Activated CD8-positive, alpha-beta memory T cell treated with anti-CD3 and anti-CD28 coated beads for 36 hours (primary cell): Measurements from ENCODE around the gene ZBTB7B. TPM values are rescaled to one million over a fixed set of nuclear protein-coding genes. Genes with fewer than 3 reads are reported as not detected.

Experiments used
- CTCF ChIA-PET: fragments of 350-600 bp; sonication (Branson Sonifier 250); formaldehyde crosslinking; loops from one replicate; lab custom pipeline; 2021; ENCODE audit warnings: antibody characterized with exemption; lab: Charles Lee
- POLR2A ChIA-PET: fragments of 350-600 bp; sonication (Branson Sonifier 250); formaldehyde crosslinking; loops from one replicate; lab custom pipeline; 2021; ENCODE audit warnings: antibody characterized with exemption; lab: Charles Lee
- total RNA-seq, 2 experiments: library from RNA; stranded (reverse); gene quantifications; one replicate each; pipeline ENCODE4 v1.2.3, GENCODE V29; 2021

Gene ZBTB7B
- total RNA-seq, 2 experiments from 2014 or later, result 33.4 to 34.3 TPM

- ChIA-PET POLR2A (interaction anchor here (0.6 to 2.2 kb wide), 4 partner anchors 9 to 338 kb away, joined by 3 to 11 read pairs (median 4); partner anchors contain the start of gene FLAD1), CTCF (interaction anchor here (1.1 to 3.1 kb wide), 6 partner anchors 11 to 97 kb away, joined by 3 to 12 read pairs (median 4); partner anchors contain the start of genes FLAD1 and PYGO2)
Measured at GRCh38 chr1:154994591-154994990, 8.0 kb upstream of the ZBTB7B start.

GRCh38 chr1:154995301-154995983 is 7.2 kb upstream of the ZBTB7B start:
- ChIA-PET CTCF (interaction anchor here (0.6 to 10.0 kb wide), 6 partner anchors 8 to 421 kb away, joined by 3 to 115 read pairs (median 4); partner anchors contain the start of gene FLAD1), POLR2A (interaction anchor here (0.7 kb wide), 1 partner anchor 337 kb away, joined by 3 read pairs; no protein-coding TSS in a partner anchor)

GRCh38 chr1:154996966-154997701 is 5.5 kb upstream of the ZBTB7B start:
- ChIA-PET POLR2A (no interaction called here), CTCF (interaction anchor here (1.0 to 10.0 kb wide), 6 partner anchors 10 to 88 kb away, joined by 3 to 115 read pairs (median 4); partner anchors contain the start of genes PMVK and PYGO2)

GRCh38 chr1:154998201-154998780 is 4.3 kb upstream of the ZBTB7B start:
- POLR2A ChIA-PET, result interaction anchor here (0.7 to 2.1 kb wide), 5 partner anchors 15 to 62 kb away, joined by 3 to 8 read pairs (median 7); partner anchors contain the start of genes FLAD1, PBXIP1, PMVK and PYGO2
- CTCF ChIA-PET, result interaction anchor here (0.9 to 10.0 kb wide), 20 partner anchors 8 to 62 kb away, joined by 3 to 115 read pairs (median 8); partner anchors contain the start of genes ADAM15, FLAD1, PBXIP1 and PMVK

- POLR2A ChIA-PET, result interaction anchor here (0.6 to 2.1 kb wide), 8 partner anchors 16 to 372 kb away, joined by 3 to 8 read pairs (median 4); partner anchors contain the start of genes FLAD1, PBXIP1, PMVK and PYGO2
Measured at GRCh38 chr1:154998818-154999570, 3.6 kb upstream of the ZBTB7B start.

GRCh38 chr1:154999571-155000410 is 2.8 kb upstream of the ZBTB7B start:
- CTCF ChIA-PET, result interaction anchor here (0.5 to 10.0 kb wide), 27 partner anchors 9 to 275 kb away, joined by 3 to 115 read pairs (median 4); partner anchors contain the start of genes ADAM15, CKS1B, EFNA4 and FLAD1
- POLR2A ChIA-PET, result interaction anchor here (0.5 to 2.1 kb wide), 9 partner anchors 16 to 373 kb away, joined by 3 to 8 read pairs (median 5); partner anchors contain the start of genes FLAD1, PMVK and PYGO2

More at GRCh38 chr1:154998818-154999570, 3.6 kb upstream of the ZBTB7B start:
- CTCF ChIA-PET, result interaction anchor here (0.9 to 10.0 kb wide), 25 partner anchors 9 to 86 kb away, joined by 3 to 115 read pairs (median 5); partner anchors contain the start of genes ADAM15, CKS1B, EFNA4 and FLAD1

- ChIA-PET POLR2A (interaction anchor here (0.5 to 2.1 kb wide), 6 partner anchors 17 to 85 kb away, joined by 4 to 8 read pairs (median 6); partner anchors contain the start of genes PMVK and PYGO2), CTCF (interaction anchor here (1.0 to 10.0 kb wide), 14 partner anchors 8 to 85 kb away, joined by 3 to 115 read pairs (median 8); partner anchors contain the start of genes ADAM15, CKS1B, PBXIP1 and PYGO2)
Measured at GRCh38 chr1:155000411-155000725, 2.2 kb upstream of the ZBTB7B start.

GRCh38 chr1:155000726-155001424 is 1.7 kb upstream of the ZBTB7B start:
- ChIA-PET POLR2A (interaction anchor here (0.6 to 2.1 kb wide), 5 partner anchors 39 to 84 kb away, joined by 3 to 8 read pairs (median 4); partner anchors contain the start of genes PMVK and PYGO2), CTCF (interaction anchor here (0.7 to 10.0 kb wide), 12 partner anchors 8 to 84 kb away, joined by 3 to 115 read pairs (median 4); partner anchors contain the start of genes PBXIP1, PMVK and PYGO2)

- CTCF ChIA-PET, result interaction anchor here (0.7 to 10.0 kb wide), 7 partner anchors 9 to 84 kb away, joined by 3 to 115 read pairs (median 3); partner anchors contain the start of genes PMVK and PYGO2
- POLR2A ChIA-PET, result interaction anchor here (0.6 to 0.7 kb wide), 2 partner anchors 47 to 65 kb away, joined by 3 to 4 read pairs; partner anchors contain the start of gene PMVK
Measured at GRCh38 chr1:155001425-155001674, 1.3 kb upstream of the ZBTB7B start.

GRCh38 chr1:155001675-155002463 is 733 bp upstream of the ZBTB7B start:
- CTCF ChIA-PET, result interaction anchor here (0.7 to 10.0 kb wide), 7 partner anchors 9 to 83 kb away, joined by 3 to 115 read pairs (median 3); partner anchors contain the start of genes PMVK and PYGO2

GRCh38 chr1:155003227-155003765 is 694 bp downstream of the ZBTB7B start:
- CTCF ChIA-PET, result interaction anchor here (1.2 to 10.0 kb wide), 4 partner anchors 12 to 247 kb away, joined by 3 to 115 read pairs (median 5); partner anchors contain the start of genes ADAM15 and PBXIP1
- POLR2A ChIA-PET, result interaction anchor here (0.6 to 0.8 kb wide), 3 partner anchors 9 to 59 kb away, joined by 3 to 5 read pairs (median 3); partner anchors contain the start of gene ADAM15

More at GRCh38 chr1:155001675-155002463, 733 bp upstream of the ZBTB7B start:
- POLR2A ChIA-PET, result interaction anchor here (0.6 to 0.7 kb wide), 2 partner anchors 47 to 66 kb away, joined by 3 to 4 read pairs; partner anchors contain the start of gene PMVK

- CTCF ChIA-PET, result interaction anchor here (0.6 to 10.0 kb wide), 5 partner anchors 11 to 558 kb away, joined by 3 to 115 read pairs (median 4); partner anchors contain the start of genes ADAM15 and PBXIP1
- POLR2A ChIA-PET, result interaction anchor here (0.6 to 0.8 kb wide), 3 partner anchors 9 to 60 kb away, joined by 3 to 5 read pairs (median 3); partner anchors contain the start of gene ADAM15
Measured at GRCh38 chr1:155003766-155004351, 1.3 kb downstream of the ZBTB7B start.

GRCh38 chr1:155004352-155005075 is 1.9 kb downstream of the ZBTB7B start:
- POLR2A ChIA-PET, result no interaction called here
- CTCF ChIA-PET, result interaction anchor here (1.2 to 10.0 kb wide), 4 partner anchors 11 to 246 kb away, joined by 3 to 115 read pairs (median 5); partner anchors contain the start of genes ADAM15 and PBXIP1
